GM12864 (cell line): Measurements from ENCODE around the gene EIF4E2.

Experiments
- DNase-seq: peaks from one replicate; pipeline ENCODE4 v3.0.0-alpha.2; 2011; ENCODE audit warnings: low read depth
- H3K4me3 ChIP-seq: 2 replicates; pipeline ENCODE4 v1.5.1; 2011; ENCODE audit warnings: mild to moderate bottlenecking, low read depth, low read length, control low read depth
- TF ChIP-seq, protein P1 (sequence below): IDR thresholded peaks from 2 replicates; pipeline ENCODE4 v1.5.1; 2011; ENCODE audit warnings: low read depth, mild to moderate bottlenecking, moderate library complexity, low read length, control low read depth, inconsistent platforms; ENCODE audit errors: missing control alignments

EIF4E2 gene

DNA sequence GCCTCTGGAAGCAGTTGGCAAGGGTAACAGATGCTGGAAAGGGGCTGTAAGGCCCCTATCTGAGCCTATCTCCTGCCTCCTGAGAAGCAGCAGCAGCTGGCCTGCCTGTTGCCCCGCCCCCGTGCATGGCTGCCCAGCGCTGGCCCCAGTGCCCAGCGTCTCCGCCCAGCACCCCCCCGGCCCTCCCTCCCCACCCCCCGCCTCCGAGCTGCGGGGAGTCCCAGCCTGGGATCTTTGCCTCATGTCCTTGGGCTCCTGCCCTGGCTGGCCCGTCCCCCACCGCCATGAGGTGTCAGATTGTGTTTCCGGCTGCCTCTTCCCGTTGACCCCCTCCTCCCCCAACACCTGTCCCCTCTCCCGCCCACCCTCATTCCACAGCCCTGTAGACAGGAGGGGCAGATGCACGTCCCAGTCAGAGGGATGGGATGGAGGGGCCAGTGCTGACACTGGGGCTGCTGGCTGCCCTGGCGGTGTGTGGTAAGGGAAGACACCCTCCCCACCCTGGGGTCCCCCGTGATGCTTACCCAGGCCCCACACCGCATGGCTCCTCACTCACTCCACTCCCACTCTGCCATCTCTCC is 24.6 kb upstream of the EIF4E2 start, which contains the start of gene CHRND:
Gene CHRND (plus strand): TSS at position 370 of the 581 bp plus-strand sequence. CDS start 56 bp downstream, at position 426.
- TF ChIP-seq, protein P1, sequence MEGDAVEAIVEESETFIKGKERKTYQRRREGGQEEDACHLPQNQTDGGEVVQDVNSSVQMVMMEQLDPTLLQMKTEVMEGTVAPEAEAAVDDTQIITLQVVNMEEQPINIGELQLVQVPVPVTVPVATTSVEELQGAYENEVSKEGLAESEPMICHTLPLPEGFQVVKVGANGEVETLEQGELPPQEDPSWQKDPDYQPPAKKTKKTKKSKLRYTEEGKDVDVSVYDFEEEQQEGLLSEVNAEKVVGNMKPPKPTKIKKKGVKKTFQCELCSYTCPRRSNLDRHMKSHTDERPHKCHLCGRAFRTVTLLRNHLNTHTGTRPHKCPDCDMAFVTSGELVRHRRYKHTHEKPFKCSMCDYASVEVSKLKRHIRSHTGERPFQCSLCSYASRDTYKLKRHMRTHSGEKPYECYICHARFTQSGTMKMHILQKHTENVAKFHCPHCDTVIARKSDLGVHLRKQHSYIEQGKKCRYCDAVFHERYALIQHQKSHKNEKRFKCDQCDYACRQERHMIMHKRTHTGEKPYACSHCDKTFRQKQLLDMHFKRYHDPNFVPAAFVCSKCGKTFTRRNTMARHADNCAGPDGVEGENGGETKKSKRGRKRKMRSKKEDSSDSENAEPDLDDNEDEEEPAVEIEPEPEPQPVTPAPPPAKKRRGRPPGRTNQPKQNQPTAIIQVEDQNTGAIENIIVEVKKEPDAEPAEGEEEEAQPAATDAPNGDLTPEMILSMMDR: no peak
- no peak for DNase-seq
- H3K4me3 ChIP-seq: no peak within 1 kb of the TSS

DNA sequence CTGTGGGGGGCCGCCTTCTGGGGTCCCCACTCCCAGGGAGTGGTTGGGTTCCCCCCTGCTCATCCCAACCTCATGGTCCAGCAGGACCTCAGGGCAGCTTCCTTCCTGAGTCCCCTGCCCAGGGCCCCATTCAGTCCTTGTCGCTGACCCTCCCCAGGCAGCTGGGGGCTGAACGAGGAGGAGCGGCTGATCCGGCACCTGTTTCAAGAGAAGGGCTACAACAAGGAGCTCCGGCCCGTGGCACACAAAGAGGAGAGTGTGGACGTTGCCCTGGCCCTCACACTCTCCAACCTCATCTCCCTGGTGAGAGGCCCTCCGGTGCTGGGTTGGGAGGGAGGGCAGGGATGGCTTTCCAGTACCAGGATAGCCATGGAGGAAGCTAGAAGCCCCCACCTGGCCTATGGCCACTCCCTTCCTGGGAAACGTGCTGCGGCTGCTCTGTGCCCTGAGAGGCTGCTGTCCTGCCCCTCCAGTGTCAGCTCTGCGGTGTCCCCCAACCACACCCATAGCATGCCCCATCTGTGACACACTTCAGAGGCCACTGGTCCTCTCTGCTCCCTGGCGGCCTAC is 24.0 kb upstream of the EIF4E2 start:
- no peak overlapping the region for H3K4me3 ChIP-seq
- TF ChIP-seq, protein P1: no peak
- no peak for DNase-seq

DNA sequence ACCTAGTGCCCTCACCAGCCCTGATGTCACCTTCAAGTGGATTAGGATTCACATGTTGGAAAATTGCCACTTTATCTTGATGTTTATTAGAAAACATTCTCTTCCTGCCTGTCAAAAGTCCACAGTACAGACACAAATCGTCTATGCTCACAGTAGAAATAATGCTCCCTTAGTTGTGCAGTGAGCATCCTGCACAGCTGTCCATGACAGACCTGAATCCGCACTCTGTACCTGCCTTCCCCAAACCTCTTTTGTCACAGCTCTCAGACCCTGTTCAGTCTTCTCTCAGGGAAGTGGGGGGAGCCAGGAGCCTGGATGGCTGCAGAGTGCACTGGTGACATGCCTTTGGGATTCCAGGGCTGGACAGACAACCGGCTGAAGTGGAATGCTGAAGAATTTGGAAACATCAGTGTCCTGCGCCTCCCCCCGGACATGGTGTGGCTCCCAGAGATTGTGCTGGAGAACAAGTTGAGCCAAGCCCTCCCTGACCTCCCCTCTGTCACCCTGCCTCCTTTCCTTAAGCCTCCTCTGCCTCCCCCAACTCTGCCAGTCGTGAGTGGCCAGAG is 22.5 kb upstream of the EIF4E2 start:
- no peak overlapping the region for H3K4me3 ChIP-seq
- DNase-seq: no peak
- TF ChIP-seq, protein P1: no peak

DNA sequence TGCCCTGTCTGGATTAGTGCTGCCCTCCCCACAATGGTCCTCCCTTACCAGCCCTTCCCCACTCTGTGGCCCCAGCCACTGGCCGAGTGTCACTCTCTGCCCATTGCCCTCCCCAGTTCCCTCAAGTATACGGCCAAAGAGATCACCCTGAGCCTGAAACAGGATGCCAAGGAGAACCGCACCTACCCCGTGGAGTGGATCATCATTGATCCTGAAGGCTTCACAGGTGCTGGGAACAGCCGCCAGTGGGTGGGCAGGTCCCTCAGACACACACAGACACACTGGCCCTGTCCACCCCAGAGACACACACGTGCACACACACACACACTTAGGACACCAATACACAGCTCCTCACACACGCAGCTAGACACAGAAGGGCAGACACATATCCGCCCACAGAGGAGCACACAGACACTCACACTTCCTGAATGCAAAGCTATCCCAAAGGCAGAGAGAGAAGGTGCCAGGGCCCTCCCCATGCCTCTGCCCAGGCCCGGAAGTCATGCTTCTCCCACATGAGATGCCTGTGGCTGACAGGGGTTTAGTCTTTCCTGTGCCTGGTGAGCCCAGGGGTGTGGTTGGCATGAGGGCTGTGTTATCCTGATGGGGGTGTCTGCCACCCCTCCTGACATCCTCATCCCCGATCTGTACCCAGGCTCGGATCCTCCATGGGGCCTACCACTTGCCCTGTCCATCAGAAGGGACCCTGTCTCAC is 21.6 kb upstream of the EIF4E2 start:
- TF ChIP-seq, protein P1: no peak
- no peak overlapping the region for H3K4me3 ChIP-seq
- no peak for DNase-seq

DNA sequence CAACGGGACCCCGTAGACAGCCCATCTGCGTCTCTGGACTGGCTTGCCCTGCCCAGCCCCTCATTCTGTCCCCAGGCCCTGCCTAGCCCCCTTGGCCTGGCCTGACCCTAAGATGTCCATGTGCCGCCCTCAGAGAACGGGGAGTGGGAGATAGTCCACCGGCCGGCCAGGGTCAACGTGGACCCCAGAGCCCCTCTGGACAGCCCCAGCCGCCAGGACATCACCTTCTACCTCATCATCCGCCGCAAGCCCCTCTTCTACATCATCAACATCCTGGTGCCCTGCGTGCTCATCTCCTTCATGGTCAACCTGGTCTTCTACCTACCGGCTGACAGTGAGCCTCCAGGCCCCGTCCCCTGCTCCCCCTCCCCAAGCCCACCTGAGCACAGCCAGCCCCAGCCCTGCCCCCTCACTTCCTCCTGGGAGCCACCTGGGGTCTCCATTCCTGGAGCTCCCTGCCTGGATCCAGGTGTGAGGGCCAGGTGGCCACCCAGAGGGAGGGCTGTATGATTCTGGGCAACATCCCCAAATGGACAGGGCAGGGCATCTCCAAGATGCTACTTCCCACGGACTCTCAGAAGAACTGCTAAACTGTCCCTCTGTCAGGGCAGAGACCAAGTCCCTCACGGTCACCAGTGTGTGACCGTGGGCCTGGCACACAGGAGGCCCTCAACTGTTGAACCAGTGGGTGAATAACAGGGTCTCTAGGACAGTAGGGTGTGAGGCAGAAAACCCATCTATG is 20.5 kb upstream of the EIF4E2 start:
- no peak overlapping the region for H3K4me3 ChIP-seq
- no peak for DNase-seq
- TF ChIP-seq, protein P1: no peak

DNA sequence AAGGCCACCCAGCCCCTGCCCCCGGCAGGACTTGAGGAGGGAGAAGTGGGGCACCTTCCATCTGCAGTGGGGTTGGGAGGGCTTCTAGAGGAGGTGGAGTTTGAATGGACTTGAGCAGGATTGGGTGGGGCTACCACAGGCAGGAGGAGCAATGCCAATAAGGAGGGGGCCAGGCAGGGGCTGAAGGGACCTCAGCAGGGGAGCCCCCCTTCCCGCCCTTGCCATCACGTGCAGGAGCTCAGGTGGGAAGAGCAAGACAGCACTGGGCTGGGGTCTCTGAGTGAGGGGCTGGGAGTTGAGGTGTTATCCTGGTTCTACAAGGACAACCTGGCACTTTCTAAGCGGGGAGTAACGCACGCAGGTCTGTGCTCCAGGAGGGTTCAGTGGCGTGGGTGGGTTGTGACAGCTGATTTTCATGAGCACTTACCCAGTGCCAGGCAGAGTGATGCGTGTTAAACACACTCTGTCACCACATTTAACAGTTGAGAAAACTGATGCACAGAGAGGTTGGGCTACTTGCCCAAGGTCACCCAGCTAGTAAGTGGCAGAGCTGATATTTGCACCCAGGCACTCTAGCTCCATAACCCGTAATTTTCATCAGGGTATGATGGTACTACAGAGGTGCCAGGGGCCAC is 19.7 kb upstream of the EIF4E2 start:
- DNase-seq: no peak
- TF ChIP-seq, protein P1: no peak
- H3K4me3 ChIP-seq: no peak overlapping the region
